GM12878 (cell line): ENCODE measurements around the gene CFAP52. TPM values are rescaled to one million over a fixed set of nuclear protein-coding genes. Genes with fewer than 3 reads are reported as not detected.
A peak's percentile ranks its signal among the peaks of the same experiment; 100 is the strongest.

Experiments used
- CEBPB ChIP-seq, 2 experiments: fragments of 150-350 bp in 1 of 2; IDR thresholded peaks; 2 replicates each; pipeline ENCODE4 v1.6.1; 2012 to 2014; ENCODE audit warnings: low read depth in 2 of 2, low read length in 2 of 2, borderline replicate concordance in 1 of 2, inconsistent platforms in 1 of 2
- E2F8 ChIP-seq: fragments of 450-650 bp; IDR thresholded peaks from 2 replicates; pipeline ENCODE4 v1.6.1; 2018; ENCODE audit warnings: mild to moderate bottlenecking, low read depth, moderate library complexity; ENCODE audit not compliant: partially characterized antibody
- ESRRA ChIP-seq: IDR thresholded peaks from 2 replicates; pipeline ENCODE4 v1.6.1; 2012; ENCODE audit warnings: mild to moderate bottlenecking, low read length, improper control_type of control experiment
- ETV6 ChIP-seq, 2 experiments: fragments of 450-650 bp in 1 of 2; IDR thresholded peaks in 1 of 2; conservative IDR thresholded peaks in 1 of 2; 2 replicates each; pipeline ENCODE4 v1.6.1; 2014; ENCODE audit warnings: antibody characterized with exemption in 1 of 2, borderline replicate concordance in 1 of 2, low read depth in 1 of 2, mild to moderate bottlenecking in 1 of 2, moderate library complexity in 1 of 2
- IRF4 ChIP-seq: IDR thresholded peaks from 2 replicates; pipeline ENCODE4 v1.6.1; 2011; ENCODE audit warnings: low read depth, low read length
- KDM1A ChIP-seq: fragments of 200-600 bp; sonication (generic); IDR thresholded peaks from 2 replicates; pipeline ENCODE4 v1.6.1; 2016; ENCODE audit warnings: borderline replicate concordance
- KLF5 ChIP-seq: fragments of 450-650 bp; IDR thresholded peaks from 2 replicates; pipeline ENCODE4 v1.6.1; 2014; ENCODE audit warnings: mild to moderate bottlenecking; ENCODE audit not compliant: partially characterized antibody
- MTA3 ChIP-seq: IDR thresholded peaks from 2 replicates; pipeline ENCODE4 v1.6.1; 2012; ENCODE audit warnings: low read length, inconsistent platforms, borderline replicate concordance
- NFXL1 ChIP-seq: fragments of 450-650 bp; IDR thresholded peaks from 2 replicates; pipeline ENCODE4 v1.6.1; 2017; ENCODE audit warnings: antibody characterized with exemption, mild to moderate bottlenecking, borderline replicate concordance
- PAX5 ChIP-seq: IDR thresholded peaks from 2 replicates; pipeline ENCODE4 v1.6.1; 2011; ENCODE audit warnings: low read depth, low read length, borderline replicate concordance
- RB1 ChIP-seq: fragments of 450-650 bp; formaldehyde crosslinking; IDR thresholded peaks from 2 replicates; pipeline ENCODE4 v1.6.1; 2017; ENCODE audit warnings: mild to moderate bottlenecking, borderline replicate concordance
- RFX5 ChIP-seq: IDR thresholded peaks from 2 replicates; pipeline ENCODE4 v1.6.1; 2011; ENCODE audit warnings: low read depth, low read length, improper control_type of control experiment
- SMARCA5 ChIP-seq: fragments of 450-650 bp; IDR thresholded peaks from 2 replicates; pipeline ENCODE4 v1.6.1; 2017; ENCODE audit warnings: mild to moderate bottlenecking
- USF2 ChIP-seq: IDR thresholded peaks from 2 replicates; pipeline ENCODE4 v1.6.1; 2011; ENCODE audit warnings: low read depth, low read length, improper control_type of control experiment, borderline replicate concordance
- ZNF217 ChIP-seq: fragments of 450-650 bp; IDR thresholded peaks from 2 replicates; pipeline ENCODE4 v1.6.1; 2017; ENCODE audit warnings: antibody characterized with exemption, mild to moderate bottlenecking
- polyA plus RNA-seq, 11 experiments: library from polyadenylated mRNA; depleted of rRNA in 4 of 11; unstranded in 6 of 11; stranded (reverse) in 5 of 11; fragments of >200 nt; fragmentation: Nextera tagmentation in 4 of 11; fragmentation: Illumina TruSeq in 1 of 11; extraction: Ambion mirVana in 4 of 11; extraction: Trizol in 1 of 11; gene quantifications; 1 replicate in 1 of 11; 2 replicates in 10 of 11; pipeline versions ENCODE4 v1.2.1 to v1.2.3, GENCODE V29; 2011 to 2016; ENCODE audit warnings: inconsistent platforms in 2 of 11, missing spikeins in 2 of 11, low read depth in 1 of 11
- total RNA-seq, 4 experiments: library from RNA; depleted of rRNA in 3 of 4; stranded (reverse); fragments of >200 nt in 3 of 4; fragmentation: Illumina TruSeq in 1 of 4; extraction: Trizol in 1 of 4; gene quantifications; 2 replicates each; pipeline versions ENCODE4 v1.2.1 to v1.2.3, GENCODE V29; 2013 to 2021

Gene CFAP52
- total and polyA plus RNA-seq, 10 of the 15 experiments (the other 5 are each of a cell fraction or from before 2014, with no cell fraction given) = 0.05 to 0.14 TPM; not detected in 8

GRCh38 chr17:9575381-9576101 lies 901 bp upstream of the CFAP52 start, which contains the start of gene STX8 (continued):
- no peak for TF ChIP-seq KDM1A
- TF ChIP-seq PAX5 = peak; percentile 87
- TF ChIP-seq ZNF217 = no peak
- TF ChIP-seq RFX5 = no peak
- no peak for TF ChIP-seq KLF5
- no peak for TF ChIP-seq NFXL1
- no peak for TF ChIP-seq RB1
- no peak for TF ChIP-seq ESRRA
- TF ChIP-seq E2F8 = peak; percentile 39
- no peak for TF ChIP-seq IRF4
- no peak for TF ChIP-seq ETV6 (conservative IDR thresholded peaks at IDR 0.05 in 1 of 2, IDR thresholded peaks at IDR 0.05 in 1 of 2; ENCODE audit: borderline replicate concordance in 1 of 2, low read depth in 1 of 2)
- TF ChIP-seq MTA3 = no peak
- TF ChIP-seq CEBPB (IDR thresholded peaks at IDR 0.05; ENCODE audit: borderline replicate concordance in 1 of 2, low read depth in 2 of 2, low read length in 2 of 2) = no peak
- no peak for TF ChIP-seq USF2
- TF ChIP-seq SMARCA5 = peak; percentile 56; the same call in 1 of the 2 replicates
